ENCODE data around the gene GTF2H4.
"Not testable (repeated sequence)": the region's sequence is repeated elsewhere in the genome, so short reads cannot be mapped to it uniquely, and the experiment has no call there.

Gene GTF2H4

DNA sequence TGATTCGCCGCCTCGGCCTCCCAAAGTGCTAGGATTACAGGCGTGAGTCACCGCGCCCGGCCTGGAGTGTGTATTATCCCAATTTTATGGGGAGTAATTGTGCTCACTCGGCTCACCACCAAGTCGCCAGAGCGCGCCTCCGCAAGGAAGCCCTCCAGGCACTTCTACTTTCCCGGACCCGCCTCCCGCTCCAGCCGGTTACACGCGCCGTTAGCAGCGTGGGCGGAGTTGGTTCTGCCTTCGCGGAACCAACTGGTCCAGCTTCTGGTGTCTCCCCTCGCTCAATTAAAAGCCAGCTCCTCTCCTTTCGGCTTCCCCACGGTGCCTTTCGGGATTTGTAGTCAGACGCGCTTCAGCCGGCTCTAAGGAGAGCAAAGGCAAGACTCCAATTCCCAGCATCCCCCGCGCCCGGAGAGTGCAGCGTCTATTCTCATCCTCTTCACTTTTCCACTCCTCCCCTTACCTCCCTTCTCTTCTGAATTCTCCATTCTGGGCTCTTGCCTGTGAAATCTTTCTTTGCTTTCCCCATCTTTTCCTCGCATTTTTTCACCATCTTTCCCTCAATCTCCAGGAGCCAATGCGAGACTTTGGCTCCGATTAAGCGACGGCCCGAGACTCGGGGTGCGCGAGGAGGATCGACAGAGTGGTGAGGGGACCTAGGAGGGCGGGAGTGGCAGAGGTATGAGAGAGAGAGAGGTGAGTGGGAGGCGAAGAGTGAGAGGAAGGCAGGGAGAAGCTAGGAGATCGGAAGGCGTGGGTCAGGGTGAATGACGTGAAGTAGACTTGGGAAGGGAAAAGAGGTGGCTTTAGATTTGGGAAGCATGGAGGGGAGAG lies at the start of gene GTF2H4:
Gene GTF2H4, plus strand, starts transcription at position 450 of the 834 bp plus-strand sequence.
- peak; percentile 99 to 100 for DNase-seq (ENCODE audit: low read depth in 2 of 2)
- peak within 1 kb of the TSS; percentile 89 to 95 for H3K4me3 ChIP-seq (replicated peaks in 1 of 2; ENCODE audit: low read depth in 2 of 2, low read length in 2 of 2)
- no peak for TF ChIP-seq CTCF (IDR thresholded peaks at IDR 0.05; ENCODE audit: low read depth, low read length)

DNA sequence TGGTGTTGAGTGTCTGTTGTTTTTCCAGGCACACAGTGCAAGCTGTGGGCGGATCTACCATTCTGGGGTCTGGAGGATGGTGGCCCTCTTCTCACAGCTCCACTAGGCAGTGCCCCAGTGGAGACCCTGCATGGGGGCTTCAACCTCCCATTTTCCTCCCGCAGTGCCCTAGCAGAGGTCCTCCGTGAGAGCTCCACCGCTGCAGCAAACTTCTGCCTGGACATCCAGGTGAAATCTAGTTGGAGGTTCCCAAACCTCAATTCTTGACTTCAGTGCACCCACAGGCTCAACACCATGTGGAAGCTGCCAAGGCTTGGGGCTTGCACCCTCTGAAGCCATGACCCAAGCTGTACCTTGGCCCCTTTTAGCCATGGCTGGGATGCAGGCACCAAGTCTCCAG lies 48.3 kb upstream of the GTF2H4 start:
- H3K4me3 ChIP-seq (replicated peaks in 1 of 2; ENCODE audit: low read depth in 2 of 2, low read length in 2 of 2); DNase-seq (ENCODE audit: low read depth in 2 of 2): not testable (repeated sequence)

- H3K4me3 ChIP-seq (replicated peaks in 1 of 2; ENCODE audit: low read depth in 2 of 2, low read length in 2 of 2), result no peak overlapping the region
- no peak for TF ChIP-seq CTCF (IDR thresholded peaks at IDR 0.05; ENCODE audit: low read depth, low read length)
- no peak for DNase-seq (ENCODE audit: low read depth in 2 of 2)
Observed at GRCh38 chr6:30861257-30862048, 46.6 kb upstream of the GTF2H4 start.

- no peak overlapping the region for H3K4me3 ChIP-seq (replicated peaks in 1 of 2; ENCODE audit: low read depth in 2 of 2, low read length in 2 of 2)
- TF ChIP-seq CTCF (IDR thresholded peaks at IDR 0.05; ENCODE audit: low read depth, low read length), result no peak
- DNase-seq (ENCODE audit: low read depth in 2 of 2), result no peak
Observed at GRCh38 chr6:30862156-30862875, 45.7 kb upstream of the GTF2H4 start.

DNA sequence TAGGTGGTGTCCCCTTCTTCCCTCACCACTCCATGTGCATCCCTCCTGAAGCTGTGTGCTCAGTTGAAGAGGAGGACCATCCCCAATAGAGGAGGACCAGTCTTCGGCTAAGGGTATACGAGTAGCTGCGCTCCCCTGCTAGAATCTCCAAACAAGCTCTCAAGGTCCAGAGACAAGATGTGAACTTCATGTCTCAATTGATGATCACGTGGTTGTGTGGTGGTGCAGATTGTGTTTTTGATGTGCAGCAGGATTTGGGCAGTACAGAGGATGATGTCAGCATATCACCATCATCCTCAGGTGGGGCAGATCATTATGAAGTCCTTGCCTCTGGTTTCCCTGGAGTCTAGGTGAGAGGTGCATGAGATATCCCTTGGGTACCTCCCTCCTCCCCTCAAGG lies 43.7 kb upstream of the GTF2H4 start:
- TF ChIP-seq CTCF (IDR thresholded peaks at IDR 0.05; ENCODE audit: low read depth, low read length), result no peak
- DNase-seq (ENCODE audit: low read depth in 2 of 2), result no peak
- H3K4me3 ChIP-seq (replicated peaks in 1 of 2; ENCODE audit: low read depth in 2 of 2, low read length in 2 of 2), result no peak overlapping the region

GRCh38 chr6:30869241-30869749 lies 38.7 kb upstream of the GTF2H4 start:
- H3K4me3 ChIP-seq (replicated peaks in 1 of 2; ENCODE audit: low read depth in 2 of 2, low read length in 2 of 2); DNase-seq (ENCODE audit: low read depth in 2 of 2): not testable (repeated sequence)

DNA sequence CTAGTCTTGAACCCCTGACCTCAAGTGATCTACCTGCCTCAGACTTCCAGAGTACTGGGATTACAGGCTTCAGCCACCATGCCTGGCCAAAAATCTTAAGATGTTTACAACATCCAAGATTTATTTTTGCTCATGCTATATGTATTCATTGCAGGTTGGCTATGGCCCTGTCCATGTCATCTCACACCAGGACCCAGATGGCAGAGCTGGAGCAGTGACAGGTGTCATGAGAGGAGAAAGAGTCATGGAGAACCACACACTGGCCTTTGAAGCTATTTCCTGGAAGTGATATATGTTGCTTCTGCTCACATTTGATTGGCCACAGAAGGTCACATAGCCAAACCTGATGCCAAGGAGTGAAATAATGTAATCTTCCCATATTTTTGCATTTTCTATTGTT lies 37.5 kb upstream of the GTF2H4 start:
- no peak for DNase-seq (ENCODE audit: low read depth in 2 of 2)
- no peak for TF ChIP-seq CTCF (IDR thresholded peaks at IDR 0.05; ENCODE audit: low read depth, low read length)

More for the DNA sequence above, 37.5 kb upstream of the GTF2H4 start:
- no peak overlapping the region for H3K4me3 ChIP-seq (replicated peaks in 1 of 2; ENCODE audit: low read depth in 2 of 2, low read length in 2 of 2)
